ENCODE data around the gene INPP5D. TPM values are rescaled to one million over a fixed set of nuclear protein-coding genes. Genes with fewer than 3 reads are reported as not detected.

The INPP5D gene
- total and polyA plus RNA-seq, 2 of the 8 experiments (the other 6 are each of a cell fraction or from before 2014, with no cell fraction given), result 4.5 to 7.1 TPM

GRCh38 chr2:233058717-233059546 is 1.2 kb upstream of the INPP5D start (continued):
- TF ChIP-seq YY1 (IDR thresholded peaks at IDR 0.05; ENCODE audit: low read depth, low read length) (no peak), KDM4A (IDR thresholded peaks at IDR 0.05; ENCODE audit: low read depth, low read length, severe bottlenecking) (no peak), ATF3 (IDR thresholded peaks at IDR 0.05; ENCODE audit: insufficient read depth, low read depth, low read length) (no peak), JUND (IDR thresholded peaks at IDR 0.05; ENCODE audit: low read length) (no peak), SP1 (IDR thresholded peaks at IDR 0.05; ENCODE audit: low read depth, low read length) (no peak)
- TF ChIP-seq, protein P1, sequence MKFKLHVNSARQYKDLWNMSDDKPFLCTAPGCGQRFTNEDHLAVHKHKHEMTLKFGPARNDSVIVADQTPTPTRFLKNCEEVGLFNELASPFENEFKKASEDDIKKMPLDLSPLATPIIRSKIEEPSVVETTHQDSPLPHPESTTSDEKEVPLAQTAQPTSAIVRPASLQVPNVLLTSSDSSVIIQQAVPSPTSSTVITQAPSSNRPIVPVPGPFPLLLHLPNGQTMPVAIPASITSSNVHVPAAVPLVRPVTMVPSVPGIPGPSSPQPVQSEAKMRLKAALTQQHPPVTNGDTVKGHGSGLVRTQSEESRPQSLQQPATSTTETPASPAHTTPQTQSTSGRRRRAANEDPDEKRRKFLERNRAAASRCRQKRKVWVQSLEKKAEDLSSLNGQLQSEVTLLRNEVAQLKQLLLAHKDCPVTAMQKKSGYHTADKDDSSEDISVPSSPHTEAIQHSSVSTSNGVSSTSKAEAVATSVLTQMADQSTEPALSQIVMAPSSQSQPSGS (IDR thresholded peaks at IDR 0.05; ENCODE audit: low read length), result no peak

Measured in H1 (cell line).